ENCODE results near the gene C18orf63. TPM values are rescaled to one million over a fixed set of nuclear protein-coding genes. Genes with fewer than 3 reads are reported as not detected.
A peak's percentile ranks its signal among the peaks of the same experiment; 100 is the strongest.

C18orf63 gene
- polyA plus RNA-seq, 1 donor (not counting 4 experiments of a cell fraction or from before 2014, with no cell fraction given), result not detected

DNA sequence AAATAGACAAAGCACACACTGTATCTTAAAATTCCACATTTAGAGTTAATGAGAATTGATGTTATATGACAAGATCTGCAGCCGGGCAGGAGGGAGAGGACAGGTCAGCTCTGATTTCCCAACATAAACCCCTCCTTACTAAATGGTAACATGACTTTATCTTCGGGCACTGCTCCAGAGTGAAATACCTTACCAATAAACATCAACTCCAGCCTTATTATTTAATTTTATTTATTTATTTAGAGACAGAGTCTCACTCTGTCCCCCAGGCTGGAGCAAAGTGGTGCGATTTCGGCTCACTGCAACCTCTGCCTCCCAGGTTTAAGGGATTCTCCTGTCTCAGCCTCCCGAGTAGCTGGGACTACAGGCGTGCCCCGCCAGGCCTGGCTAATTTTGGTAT lies 25.6 kb upstream of the C18orf63 start:
- no peaks in the 10 kb centered on the region for H3K9me3 ChIP-seq (ENCODE audit: control insufficient read depth, low read depth, low read length)
- no peak overlapping the region for H3K27ac ChIP-seq (ENCODE audit: control insufficient read depth, insufficient read depth, low read length)
- no peak overlapping the region for H2AFZ ChIP-seq (ENCODE audit: control insufficient read depth, low read length)
- no peaks in the 10 kb centered on the region for H4K20me1 ChIP-seq (ENCODE audit: control insufficient read depth, extremely low read depth, insufficient read depth, low read length)
- dilution Hi-C loops (cut with MboI; ENCODE audit: extremely low pct_ligation_motif_present, low sequenced_read_pairs), result no loop called here
- H3K36me3 ChIP-seq (ENCODE audit: control insufficient read depth in 2 of 2, extremely low read depth in 1 of 2, insufficient read depth in 2 of 2, low read length in 2 of 2), result no peaks in the 10 kb centered on the region
- FAIRE-seq (no peak), DNase-seq (ENCODE audit: low read depth, low spot score) (no peak)
- no peaks in the 10 kb centered on the region for H3K79me2 ChIP-seq (ENCODE audit: control insufficient read depth, insufficient read depth, low read length)
- no peaks in the 10 kb centered on the region for H3K9me1 ChIP-seq (ENCODE audit: control insufficient read depth, extremely low read depth, insufficient read depth, low read length)
- H3K4me3 ChIP-seq (ENCODE audit: control insufficient read depth in 2 of 3, extremely low read depth in 1 of 3, insufficient read depth in 2 of 3, low read depth in 1 of 3, low read length in 3 of 3), result no peak overlapping the region
- no peaks in the 10 kb centered on the region for H3K4me1 ChIP-seq (ENCODE audit: control insufficient read depth, extremely low read depth, insufficient read depth, low read length)
- no peaks in the 10 kb centered on the region for H3K27me3 ChIP-seq (ENCODE audit: control insufficient read depth, extremely low read depth, insufficient read depth, low read length)
- TF ChIP-seq, protein P1, sequence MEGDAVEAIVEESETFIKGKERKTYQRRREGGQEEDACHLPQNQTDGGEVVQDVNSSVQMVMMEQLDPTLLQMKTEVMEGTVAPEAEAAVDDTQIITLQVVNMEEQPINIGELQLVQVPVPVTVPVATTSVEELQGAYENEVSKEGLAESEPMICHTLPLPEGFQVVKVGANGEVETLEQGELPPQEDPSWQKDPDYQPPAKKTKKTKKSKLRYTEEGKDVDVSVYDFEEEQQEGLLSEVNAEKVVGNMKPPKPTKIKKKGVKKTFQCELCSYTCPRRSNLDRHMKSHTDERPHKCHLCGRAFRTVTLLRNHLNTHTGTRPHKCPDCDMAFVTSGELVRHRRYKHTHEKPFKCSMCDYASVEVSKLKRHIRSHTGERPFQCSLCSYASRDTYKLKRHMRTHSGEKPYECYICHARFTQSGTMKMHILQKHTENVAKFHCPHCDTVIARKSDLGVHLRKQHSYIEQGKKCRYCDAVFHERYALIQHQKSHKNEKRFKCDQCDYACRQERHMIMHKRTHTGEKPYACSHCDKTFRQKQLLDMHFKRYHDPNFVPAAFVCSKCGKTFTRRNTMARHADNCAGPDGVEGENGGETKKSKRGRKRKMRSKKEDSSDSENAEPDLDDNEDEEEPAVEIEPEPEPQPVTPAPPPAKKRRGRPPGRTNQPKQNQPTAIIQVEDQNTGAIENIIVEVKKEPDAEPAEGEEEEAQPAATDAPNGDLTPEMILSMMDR (optimal IDR thresholded peaks at IDR 0.05 in 1 of 3, IDR thresholded peaks at IDR 0.05 in 1 of 3, conservative IDR thresholded peaks at IDR 0.05 in 1 of 3; ENCODE audit: extremely low read depth in 1 of 3, insufficient read depth in 2 of 3, low read length in 3 of 3), result no peak
- TF ChIP-seq EZH2 (IDR thresholded peaks at IDR 0.05; ENCODE audit: low read length), result no peak
- no peak overlapping the region for H3K9ac ChIP-seq (ENCODE audit: control insufficient read depth, extremely low read depth, insufficient read depth, low read length)
- no peak overlapping the region for H3K4me2 ChIP-seq (ENCODE audit: control insufficient read depth, extremely low read depth, insufficient read depth, low read depth, low read length)

GRCh38 chr18:74290794-74291471 lies 24.7 kb upstream of the C18orf63 start:
- Histone ChIP-seq H2AFZ (ENCODE audit: control insufficient read depth, low read length) (peak overlapping the region; percentile 94), H3K9ac (ENCODE audit: control insufficient read depth, extremely low read depth, insufficient read depth, low read length) (peak overlapping the region; percentile 37), H3K4me1 (ENCODE audit: control insufficient read depth, extremely low read depth, insufficient read depth, low read length) (no peaks in the 10 kb centered on the region), H3K9me3 (ENCODE audit: control insufficient read depth, low read depth, low read length) (no peaks in the 10 kb centered on the region), H3K36me3 (ENCODE audit: control insufficient read depth in 2 of 2, extremely low read depth in 1 of 2, insufficient read depth in 2 of 2, low read length in 2 of 2) (no peaks in the 10 kb centered on the region), H3K27ac (ENCODE audit: control insufficient read depth, insufficient read depth, low read length) (no peak overlapping the region), H3K79me2 (ENCODE audit: control insufficient read depth, insufficient read depth, low read length) (no peaks in the 10 kb centered on the region), H4K20me1 (ENCODE audit: control insufficient read depth, extremely low read depth, insufficient read depth, low read length) (no peaks in the 10 kb centered on the region), H3K4me2 (ENCODE audit: control insufficient read depth, extremely low read depth, insufficient read depth, low read depth, low read length) (peak overlapping the region; percentile 85), H3K27me3 (ENCODE audit: control insufficient read depth, extremely low read depth, insufficient read depth, low read length) (no peaks in the 10 kb centered on the region), H3K4me3 (ENCODE audit: control insufficient read depth in 2 of 3, extremely low read depth in 1 of 3, insufficient read depth in 2 of 3, low read depth in 1 of 3, low read length in 3 of 3) (peak overlapping the region; percentile 71 to 92 (median 79)), H3K9me1 (ENCODE audit: control insufficient read depth, extremely low read depth, insufficient read depth, low read length) (no peaks in the 10 kb centered on the region)
- TF ChIP-seq, protein P1 (optimal IDR thresholded peaks at IDR 0.05 in 1 of 3, IDR thresholded peaks at IDR 0.05 in 1 of 3, conservative IDR thresholded peaks at IDR 0.05 in 1 of 3; ENCODE audit: extremely low read depth in 1 of 3, insufficient read depth in 2 of 3, low read length in 3 of 3), result peak in 2 of 3 experiments; percentile 70 to 79
- no peak for TF ChIP-seq EZH2 (IDR thresholded peaks at IDR 0.05; ENCODE audit: low read length)
- dilution Hi-C loops (cut with MboI; ENCODE audit: extremely low pct_ligation_motif_present, low sequenced_read_pairs), result no loop called here
- FAIRE-seq (no peak), DNase-seq (ENCODE audit: low read depth, low spot score) (no peak)

Data from keratinocyte (primary cell).